Activated CD4-positive, alpha-beta T cell treated with anti-CD3 and anti-CD28 coated beads, Interleukin-2, amount 50 U/mL, for 24 hours (primary cell): Measurements from ENCODE around the gene IMPG1.

Source experiments
- DNase-seq, 2 donors: peaks; one replicate each; pipeline ENCODE4 v3.0.0-alpha.2; 2020; ENCODE audit warnings: low read depth in 1 of 2, low spot score in 1 of 2

IMPG1 gene

DNA sequence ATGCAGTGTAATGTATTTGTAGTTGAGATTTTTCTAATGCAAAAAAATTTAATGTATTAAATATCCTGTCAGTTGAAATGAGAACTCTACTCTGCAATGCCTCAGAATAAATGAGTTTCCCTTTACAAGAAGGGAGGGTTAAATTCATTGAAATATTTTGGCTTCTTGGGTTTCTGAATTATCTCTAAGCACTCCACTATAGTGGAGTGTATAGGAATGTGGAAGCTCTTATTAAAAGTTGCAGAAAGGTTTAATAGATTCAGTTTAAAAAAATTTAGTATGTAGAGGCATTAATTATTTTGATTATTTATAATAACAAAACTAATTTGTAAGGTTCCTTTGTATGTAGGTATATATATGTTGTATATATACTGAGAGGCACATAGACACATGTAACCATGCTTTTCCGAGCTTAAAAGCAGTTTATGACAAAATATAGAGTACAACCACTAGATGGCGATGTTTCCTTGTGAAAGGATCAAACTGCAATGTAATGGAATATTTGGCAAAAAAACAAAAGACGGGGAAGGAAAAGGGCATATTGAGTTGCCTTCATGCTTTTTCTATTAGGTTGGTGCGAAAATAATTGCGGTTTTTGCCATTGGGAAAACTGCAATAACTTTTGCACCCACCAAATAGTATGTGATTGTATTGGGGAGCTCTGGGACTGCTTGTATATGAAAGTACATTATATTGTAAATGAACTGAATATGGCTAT lies 179.2 kb downstream of the IMPG1 start:
- peak in 1 of 2 donors; percentile 3 for DNase-seq

DNA sequence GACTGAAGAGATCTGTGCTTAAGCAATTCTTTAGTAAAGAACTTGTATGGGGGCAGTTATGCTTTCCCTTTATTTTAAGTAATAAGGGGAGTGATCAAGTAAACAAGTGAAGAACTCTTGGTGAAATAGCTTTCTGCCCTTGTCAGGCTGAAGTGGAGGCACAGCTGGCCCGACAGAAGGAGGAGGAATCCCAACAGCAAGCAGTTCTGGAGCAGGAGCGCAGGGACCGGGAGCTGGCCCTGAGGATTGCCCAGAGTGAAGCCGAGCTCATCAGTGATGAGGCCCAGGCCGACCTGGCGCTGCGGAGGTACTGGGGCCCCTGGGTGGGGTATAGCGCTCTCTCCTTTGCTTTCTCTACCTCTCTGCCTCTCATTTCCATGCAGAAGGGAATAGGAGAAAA lies 180.1 kb downstream of the IMPG1 start:
- no peak for DNase-seq

DNA sequence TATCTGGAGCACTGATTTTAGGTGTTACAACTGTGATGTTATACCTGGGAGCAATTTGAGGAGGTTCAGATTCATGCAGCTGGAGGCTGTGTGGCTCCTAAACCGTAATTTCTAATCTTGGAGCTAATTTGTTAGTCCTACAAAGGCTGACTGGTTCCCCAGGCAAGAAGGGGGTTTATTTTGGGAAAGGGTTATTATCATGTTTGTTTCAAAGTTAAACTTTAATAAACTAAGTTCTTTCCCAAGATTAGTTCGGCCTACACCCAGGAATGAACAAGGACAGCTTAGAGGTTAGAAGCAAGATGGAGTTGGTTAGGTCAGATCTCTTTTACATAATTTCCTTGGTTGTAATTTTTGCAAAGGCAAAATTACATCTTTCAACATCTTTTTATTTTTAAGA lies 187.6 kb downstream of the IMPG1 start:
- no peak for DNase-seq

DNA sequence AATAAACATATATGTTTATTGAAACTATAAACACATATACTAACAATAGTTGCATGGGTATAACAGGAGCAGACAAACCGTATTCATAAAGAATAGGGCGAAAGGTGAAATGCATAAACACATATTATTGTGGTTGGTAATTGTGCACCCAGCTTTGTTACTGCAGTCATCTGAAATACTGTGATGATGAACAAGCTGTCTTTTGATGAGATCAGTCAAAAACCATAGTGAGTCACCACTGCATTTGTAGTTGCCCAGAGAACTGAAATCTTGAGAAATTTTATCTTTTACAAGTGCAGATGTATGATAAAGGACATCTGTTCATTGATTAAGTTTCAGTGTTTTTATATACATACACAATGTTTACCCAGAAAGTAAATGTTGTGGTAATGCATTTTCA lies 189.7 kb downstream of the IMPG1 start:
- DNase-seq: no peak

DNA sequence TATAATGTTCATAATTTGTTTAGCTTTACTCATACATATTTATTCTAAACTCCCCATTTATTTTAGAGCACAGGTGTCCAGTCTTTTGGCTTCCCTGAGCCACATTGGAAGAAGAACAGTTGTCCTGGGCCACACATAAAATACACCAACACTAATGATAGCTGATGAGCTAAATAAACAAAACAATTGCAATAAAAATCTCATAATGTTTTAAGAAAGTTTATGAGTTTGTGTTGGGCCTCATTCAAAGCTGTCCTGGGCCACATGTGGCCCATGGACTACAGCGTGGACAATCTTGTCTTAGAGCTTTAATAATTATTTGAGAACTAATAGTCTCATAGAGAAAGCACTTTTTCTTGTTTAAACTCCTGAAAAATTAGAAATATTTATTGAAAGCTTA lies 192.2 kb downstream of the IMPG1 start:
- DNase-seq: no peak

DNA sequence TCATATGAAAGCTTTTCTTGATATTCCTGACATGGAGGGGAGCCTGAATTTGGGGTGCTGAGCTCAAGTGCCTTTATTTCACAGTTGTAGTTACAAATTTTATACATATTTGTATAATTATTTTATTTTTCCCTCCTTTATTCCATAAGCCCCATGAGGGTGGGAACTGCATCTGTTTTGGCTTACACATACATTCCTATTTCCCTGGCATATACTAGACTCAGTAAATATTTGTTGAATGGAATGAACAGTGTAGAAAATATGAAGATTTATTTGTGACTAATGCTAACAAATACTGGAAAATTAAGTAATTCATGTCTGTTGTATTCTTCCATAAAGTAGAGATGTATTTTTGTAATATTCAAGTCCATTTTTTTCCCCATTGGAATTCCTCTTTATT lies 196.3 kb downstream of the IMPG1 start:
- DNase-seq: no peak

DNA sequence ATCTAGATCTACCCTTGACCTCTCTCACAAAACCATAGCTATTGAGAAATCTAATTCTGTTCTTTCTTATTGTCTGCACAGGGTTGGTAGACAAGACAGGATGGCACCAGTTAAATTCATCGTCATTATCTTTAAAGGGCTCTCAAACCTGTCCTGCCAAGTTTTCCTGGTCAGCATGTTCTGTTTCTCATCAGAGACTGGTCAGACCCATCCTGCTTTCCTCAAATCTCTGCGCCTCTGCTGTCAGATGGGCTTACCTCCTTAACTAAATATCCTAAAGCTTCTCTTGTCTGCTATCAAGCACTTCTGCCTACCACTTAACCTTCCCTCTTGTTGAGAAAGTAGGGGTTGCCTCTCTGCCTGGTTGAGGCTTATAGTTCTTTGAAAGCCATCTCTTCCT lies 198.2 kb downstream of the IMPG1 start:
- no peak for DNase-seq
